ENCODE measurements around the gene SHKBP1.

GRCh38 chr19:40639638-40639982 lies 62.9 kb downstream of the SHKBP1 start:
- TF ChIP-seq CTCF (IDR thresholded peaks at IDR 0.05) (no peak), POLR2A (IDR thresholded peaks at IDR 0.05) (no peak), POLR2AphosphoS5 (IDR thresholded peaks at IDR 0.05; ENCODE audit: insufficient read depth in 1 of 2, low read depth in 1 of 2) (no peak)
